EH (cell line): Measurements from ENCODE around the gene OR56A4.
A peak's percentile ranks its signal among the peaks of the same experiment; 100 is the strongest.

ENCODE experiments used
- DNase-seq: peaks from one replicate; pipeline ENCODE4 v3.0.0-alpha.2; 2015; ENCODE audit warnings: low read depth

Gene OR56A4, protein sequence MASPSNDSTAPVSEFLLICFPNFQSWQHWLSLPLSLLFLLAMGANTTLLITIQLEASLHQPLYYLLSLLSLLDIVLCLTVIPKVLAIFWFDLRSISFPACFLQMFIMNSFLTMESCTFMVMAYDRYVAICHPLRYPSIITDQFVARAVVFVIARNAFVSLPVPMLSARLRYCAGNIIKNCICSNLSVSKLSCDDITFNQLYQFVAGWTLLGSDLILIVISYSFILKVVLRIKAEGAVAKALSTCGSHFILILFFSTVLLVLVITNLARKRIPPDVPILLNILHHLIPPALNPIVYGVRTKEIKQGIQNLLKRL

DNA sequence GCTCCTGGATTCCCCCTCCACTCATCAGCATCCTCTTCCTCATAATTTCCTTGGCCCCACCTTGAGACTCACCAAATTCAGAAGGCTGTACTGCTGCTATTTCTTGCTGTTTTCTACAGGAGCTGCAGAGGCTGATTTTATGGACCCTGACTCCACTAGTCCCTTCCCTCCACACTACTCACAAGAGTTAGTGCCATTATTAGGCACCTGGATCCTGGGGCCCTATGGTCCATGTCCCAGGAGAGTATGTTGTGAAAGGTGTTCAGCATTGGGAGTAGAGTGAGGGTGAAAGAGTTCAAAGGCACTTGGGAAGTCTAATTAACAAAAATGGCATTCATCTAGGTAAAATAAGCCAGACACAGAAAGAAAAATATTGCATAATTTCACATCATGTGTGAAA, at the start of gene OR56A4:
TSS of gene OR56A4 (minus strand) at position 101 of the 400 bp plus-strand sequence. CDS start 3,954 bp downstream, outside the sequence.
- no peak for DNase-seq

DNA sequence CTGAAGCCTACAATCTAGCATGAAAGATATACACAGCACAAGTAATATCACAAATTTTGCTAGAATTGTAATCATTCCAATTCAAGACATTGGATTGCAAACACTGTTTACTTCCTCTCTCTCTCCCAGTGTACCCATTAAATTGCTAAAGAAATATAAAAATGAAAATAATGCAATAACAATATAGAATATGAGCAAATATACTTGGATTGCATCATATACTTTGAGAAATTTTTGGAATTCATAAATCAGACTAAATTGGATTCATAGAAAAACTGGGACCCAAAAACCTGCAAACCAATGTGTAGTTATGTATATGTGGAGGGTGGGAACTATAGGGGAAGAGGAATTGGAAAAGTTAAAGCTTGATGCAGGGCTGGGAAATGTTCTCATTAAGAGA, 48.8 kb upstream of the OR56A4 start:
- DNase-seq = no peak

DNA sequence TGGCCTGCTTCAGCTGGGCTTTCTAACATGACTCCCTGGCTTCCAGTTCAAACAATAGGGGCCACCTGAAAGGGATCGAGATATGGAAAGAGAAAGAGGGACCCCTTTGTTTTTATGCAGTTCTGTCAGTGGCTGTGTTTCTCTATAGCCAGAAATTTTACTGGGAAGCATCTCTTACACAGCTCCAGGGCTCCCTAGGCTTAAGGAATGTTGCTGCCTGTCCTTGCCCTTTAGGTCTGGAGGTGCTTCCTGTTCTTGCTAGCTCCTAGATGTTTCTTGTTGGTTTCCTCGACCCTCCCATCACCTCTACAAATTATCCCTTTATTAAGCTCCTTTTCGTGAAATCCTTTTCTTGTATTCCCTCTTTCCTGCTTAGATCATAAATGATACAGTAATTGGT, 45.6 kb upstream of the OR56A4 start:
- DNase-seq = no peak

DNA sequence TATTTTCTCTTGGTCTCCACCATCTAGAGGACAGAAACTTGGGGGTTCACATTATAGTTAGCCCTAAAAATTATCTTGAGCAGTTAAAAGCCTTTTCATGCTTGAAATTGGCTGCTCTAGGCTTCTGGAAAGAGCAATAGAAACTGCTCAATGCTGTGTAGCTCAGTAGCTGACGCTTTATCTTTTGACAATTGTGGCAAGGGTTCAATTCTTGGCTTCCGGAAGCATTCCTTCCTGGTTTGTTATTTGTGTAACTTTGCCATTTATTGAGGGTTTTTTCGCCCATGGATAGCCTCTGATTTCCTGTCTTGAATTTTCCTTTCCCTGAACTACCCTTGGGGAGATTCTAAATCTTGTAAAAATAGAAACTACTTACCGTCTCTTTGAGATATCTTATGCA, 34.1 kb upstream of the OR56A4 start:
- no peak for DNase-seq

DNA sequence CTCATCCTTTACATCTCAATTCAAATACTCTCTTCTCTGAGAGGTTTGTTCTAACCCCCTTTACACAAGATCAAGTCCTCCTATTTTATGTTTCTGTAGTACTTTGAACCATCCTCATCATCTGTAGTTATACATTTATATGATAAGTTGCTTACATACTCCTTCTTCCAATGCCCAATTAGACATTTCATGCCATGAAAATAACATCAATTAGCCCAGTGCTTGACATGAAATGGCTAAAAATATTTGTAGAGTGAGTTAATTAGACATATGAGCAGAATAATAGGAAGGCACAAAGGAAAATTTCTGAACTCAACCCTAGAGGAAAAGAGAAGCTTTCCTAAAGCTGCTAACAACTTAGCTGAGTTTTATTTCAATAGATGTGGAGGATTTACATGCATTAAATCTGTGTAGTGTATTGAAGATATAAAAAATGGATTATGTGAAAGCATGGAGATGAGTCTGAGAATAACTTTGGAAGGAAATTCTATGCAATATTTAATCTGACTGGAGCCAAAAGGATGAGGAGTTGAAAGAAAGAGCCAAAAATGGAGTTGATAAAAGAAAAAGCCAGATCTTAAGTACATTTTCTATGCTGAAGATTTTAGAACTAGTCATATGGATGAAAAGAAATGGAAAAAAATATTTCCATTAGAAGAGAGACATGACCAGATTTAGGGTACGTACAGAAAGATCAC, 24.1 kb upstream of the OR56A4 start, which contains the start of gene OR56A1:
TSS of gene OR56A1 (minus strand) at position 51 of the 698 bp plus-strand sequence. CDS start 3,066 bp downstream, outside the sequence.
- no peak for DNase-seq

DNA sequence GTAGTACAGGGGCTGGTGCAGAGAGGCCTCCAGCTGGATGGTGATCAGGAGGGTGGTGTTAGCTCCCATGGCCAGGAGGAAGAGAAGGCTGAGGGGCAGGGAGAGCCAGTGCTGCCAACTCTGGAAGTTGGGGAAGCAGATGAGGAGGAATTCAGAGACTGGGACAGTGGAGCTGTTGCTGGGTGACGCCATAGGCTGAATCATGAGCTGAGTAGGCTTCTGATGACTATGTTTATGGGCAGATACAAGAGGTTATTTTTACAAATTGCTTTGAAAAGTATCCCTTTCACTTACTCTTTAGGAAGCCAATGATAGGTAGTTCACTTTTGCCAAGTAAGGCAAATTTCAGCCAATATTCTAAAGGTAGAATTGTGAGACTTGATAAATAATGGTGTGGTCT, 20.8 kb upstream of the OR56A4 start:
- peak; percentile 2 for DNase-seq

DNA sequence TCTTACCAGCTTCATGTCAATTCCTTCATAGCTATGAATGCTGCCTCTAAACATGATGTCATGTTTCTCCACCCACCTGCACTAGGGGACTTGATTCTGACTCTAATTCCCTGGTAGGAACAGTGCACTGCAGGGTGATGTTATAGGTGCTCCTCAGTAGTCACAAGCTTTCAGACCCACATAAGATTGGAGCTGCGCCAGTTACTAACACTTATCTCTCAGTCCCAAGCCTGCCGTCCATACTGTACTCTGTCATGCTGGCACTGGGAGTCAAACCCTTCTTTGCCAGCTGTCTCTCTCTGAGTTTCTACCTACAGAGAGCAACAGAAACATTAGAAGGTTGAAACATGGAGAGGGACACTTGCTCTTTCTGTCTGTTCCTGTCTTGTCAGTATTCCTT, 18.3 kb upstream of the OR56A4 start:
- no peak for DNase-seq

DNA sequence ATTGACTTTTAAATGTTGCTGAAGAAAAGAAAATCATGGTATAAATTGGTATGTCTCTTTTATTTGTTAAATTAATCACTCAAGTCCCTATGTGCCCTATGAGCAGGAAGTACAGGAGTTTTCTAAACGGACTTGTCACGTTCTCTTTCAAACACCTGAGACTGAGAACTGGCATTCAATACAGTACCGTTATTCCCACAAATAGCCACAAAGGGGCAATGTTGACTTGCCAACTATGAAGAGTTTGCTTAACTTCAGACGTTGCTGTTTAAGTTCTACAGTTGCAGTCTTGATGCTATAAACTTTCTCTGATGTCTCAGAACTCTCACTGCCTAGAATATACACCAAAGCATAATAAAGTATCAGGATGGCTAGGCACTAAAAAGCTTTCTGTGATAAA, 16.2 kb upstream of the OR56A4 start:
- peak; percentile 34 for DNase-seq

DNA sequence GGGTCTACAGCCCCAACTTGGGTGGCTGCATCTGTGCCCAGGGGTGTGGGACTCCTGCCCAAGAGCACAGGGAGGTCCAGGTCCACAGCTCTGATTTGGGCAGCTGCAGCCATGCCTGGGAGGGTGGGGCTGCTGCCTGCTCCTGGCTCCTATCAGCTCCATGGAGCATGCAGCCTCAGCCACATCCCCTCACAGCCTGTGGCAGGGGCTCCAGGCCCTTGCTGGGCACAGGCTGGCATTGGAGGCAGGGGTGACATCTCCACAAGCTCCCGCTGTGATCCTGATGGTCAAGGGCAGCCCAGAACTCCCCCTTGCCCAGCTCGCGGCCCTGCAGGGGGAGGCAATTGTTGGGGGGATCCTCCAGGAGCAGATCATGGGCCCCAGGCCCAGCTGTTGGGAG, 6.3 kb upstream of the OR56A4 start:
- no peak for DNase-seq

DNA sequence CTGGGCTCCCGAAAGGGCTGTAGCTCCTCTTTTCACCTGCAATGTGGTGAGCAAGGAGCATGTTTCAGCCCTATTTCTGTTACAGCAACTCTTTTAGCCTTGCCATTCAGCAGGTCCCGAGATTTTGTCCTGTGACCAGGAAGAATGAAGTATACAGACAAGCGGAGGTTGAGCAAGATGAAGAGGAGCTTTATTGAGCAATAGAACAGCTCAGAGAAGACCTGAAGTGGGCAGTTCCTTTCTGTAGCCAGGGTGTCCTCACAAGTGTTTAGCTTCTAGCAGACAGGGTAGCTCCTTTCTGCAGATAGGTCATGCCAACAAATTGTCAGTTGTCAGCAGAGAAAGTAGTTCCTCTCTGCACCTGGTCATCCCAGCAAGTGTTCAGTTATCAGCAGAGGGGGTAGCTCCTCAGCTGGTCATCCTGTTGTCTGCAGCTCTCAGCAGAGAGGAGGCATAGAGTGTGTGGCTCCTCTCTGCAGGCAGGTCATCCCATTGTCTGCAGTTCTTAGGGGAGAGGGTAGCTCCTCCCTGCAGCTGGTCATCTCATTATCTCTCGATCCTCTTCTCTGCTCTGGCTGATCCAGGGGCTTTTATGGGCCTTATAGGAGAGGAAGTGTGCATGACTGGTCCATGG, 5.4 kb upstream of the OR56A4 start:
- no peak for DNase-seq

DNA sequence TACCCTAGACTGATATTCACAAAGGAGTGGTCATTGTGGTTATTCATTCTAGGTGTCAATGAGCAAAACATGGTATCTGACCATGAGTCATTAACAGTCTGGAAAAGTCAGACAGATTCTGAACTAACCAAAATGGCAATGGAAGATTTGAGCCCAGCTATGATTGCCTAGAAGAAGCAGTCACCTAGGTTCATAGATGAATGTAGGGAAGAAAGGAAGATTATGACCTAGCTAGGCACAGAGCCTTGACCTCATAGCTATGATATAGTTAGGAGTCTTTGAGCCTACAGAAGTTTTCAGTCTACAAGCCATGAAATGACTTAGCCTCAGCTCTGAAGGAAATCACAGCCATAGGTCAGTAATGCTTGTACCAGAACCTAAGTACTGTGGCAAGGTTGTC, 351 bp downstream of the OR56A4 start:
- no peak for DNase-seq

DNA sequence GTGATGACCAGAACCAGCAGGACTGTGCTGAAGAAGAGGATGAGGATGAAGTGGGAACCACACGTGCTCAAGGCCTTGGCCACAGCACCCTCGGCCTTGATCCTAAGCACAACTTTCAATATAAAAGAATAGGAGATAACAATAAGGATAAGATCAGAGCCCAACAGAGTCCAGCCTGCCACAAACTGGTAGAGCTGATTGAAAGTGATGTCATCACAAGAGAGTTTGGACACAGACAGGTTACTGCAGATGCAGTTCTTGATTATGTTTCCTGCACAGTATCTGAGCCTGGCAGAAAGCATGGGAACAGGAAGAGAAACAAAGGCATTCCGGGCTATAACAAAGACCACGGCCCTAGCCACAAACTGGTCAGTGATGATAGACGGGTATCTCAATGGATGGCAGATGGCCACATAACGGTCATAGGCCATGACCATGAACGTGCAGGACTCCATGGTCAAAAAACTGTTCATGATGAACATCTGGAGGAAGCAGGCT, 4.5 kb downstream of the OR56A4 start:
- no peak for DNase-seq

DNA sequence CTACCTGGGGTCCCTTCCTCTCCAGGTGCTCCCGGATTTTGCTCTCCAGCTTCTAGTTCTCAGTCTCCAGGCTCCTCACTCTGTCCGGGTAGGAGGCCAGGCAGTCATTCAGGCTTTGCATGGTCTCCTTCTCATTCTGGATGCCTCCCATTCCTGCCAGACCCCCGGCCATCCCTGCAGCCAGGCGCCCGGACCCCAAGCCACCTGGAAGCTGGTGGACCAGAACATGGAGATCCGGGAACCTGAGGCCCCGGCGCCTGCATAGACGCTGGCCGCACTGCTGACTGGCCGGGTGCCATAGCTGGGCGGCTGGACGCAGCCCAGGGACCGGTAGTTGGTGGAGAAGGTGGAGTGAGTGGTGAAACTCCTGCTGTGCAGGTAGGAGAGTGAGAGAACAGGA, 12.0 kb downstream of the OR56A4 start:
- DNase-seq = no peak

DNA sequence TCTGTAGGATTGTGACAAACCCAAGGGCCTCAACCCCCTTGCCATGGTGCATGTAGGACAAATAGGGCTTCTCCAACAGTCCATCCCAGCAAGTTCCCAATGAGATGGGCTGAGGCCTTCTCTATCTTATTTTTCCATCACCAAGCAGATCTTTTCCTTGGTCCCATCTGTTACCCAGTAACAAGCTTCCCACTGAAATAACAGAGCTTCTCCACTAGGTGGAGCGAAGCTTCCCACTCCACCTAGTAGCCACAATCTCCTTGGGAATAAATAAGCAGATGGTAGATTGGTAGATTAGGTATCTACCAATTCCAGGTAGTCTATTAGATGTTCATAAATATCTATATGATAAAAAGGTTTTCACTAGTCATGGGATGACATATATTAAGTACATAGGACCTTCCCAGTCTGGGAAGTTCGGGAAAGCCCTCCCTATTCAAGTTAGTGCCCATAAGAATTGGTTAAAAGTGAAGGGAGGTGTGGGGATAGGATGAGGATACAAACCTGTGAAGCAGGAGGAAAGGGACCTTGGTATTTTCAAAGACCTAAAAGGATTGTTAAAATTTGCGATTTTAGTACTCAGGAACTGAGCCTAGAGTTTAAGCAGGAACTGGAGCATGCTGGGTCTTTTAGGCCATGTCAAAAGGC, 14.0 kb downstream of the OR56A4 start:
- peak; percentile 13 for DNase-seq

DNA sequence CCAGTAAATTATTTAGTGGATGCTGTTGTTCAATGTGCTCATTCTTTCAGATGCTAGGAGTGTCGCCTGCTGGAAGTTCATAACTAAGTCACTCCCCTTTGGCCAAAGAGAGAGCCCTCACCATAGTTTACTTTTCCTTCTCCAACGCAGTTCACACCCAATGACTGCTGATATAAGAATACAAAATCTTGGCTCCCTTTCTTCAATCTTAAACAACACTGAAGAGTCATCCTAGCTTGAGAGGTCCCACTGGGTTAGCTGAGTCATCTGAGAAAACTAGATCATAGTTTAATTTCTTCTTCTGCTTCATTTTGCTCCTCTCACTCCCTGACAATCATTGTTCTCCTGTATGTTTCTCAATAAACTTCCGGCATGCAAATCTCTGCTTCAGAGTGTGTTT, 14.6 kb downstream of the OR56A4 start:
- no peak for DNase-seq

DNA sequence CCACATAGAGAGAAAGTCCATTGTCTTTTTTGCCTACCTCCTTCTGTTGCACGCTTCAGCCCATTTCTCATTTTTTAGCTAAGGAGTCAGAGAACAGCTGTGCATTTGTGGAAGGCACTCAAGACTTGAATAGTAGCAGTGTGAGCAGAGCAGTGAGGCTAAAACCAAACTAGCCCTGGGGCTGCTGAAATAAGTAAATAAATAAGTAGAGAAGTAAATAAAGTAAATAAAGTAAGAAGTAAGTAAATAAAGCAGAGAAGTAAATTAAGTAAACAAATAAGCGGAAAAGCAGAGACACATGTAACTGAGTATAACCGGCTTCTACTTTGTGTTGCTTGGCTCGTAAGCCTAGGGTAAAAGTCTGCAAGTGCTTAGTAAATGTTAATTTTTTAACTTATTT, 17.5 kb downstream of the OR56A4 start:
- DNase-seq = no peak

DNA sequence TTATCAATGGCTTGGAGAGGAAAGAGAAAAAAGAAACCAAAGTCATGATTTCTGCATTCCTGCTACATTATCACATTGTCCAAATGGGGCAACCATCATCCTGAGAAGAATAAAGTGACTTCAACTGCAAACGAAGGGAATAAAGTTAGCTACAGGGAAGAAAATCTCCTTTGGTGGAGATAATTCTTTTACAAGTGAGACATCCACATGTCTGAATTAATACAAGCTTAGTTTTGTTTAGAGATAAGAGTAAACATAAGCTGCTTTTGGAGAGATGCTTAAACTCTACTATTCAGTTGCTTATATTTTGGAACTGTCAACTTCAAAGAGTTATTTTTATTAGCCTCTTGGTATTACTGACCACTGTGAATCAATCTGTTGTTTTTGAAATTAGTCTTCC, 19.9 kb downstream of the OR56A4 start, which contains the start of gene OR52L1:
TSS of gene OR52L1 (minus strand) at position 101 of the 400 bp plus-strand sequence. CDS start at position 46, 55 bp downstream.
- no peak for DNase-seq

DNA sequence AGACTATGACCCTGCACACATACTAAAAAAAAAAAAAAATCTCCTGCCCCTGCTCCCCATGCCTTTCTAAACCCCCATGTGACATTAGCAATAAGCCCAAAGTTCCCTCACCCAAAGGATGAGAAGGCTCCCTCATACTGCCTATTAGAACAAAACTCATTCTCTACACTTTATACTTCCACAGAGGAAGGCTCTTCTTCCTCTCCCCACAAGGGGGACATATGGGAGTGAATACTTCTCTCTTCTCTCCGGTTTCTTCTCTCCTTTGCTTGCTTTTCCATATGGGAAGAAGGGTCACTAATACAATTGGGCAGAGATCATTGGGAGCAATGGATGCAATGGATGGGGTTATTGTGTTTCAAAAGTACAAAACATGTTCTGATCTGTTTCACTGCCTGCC, 23.3 kb downstream of the OR56A4 start:
- DNase-seq = no peak

DNA sequence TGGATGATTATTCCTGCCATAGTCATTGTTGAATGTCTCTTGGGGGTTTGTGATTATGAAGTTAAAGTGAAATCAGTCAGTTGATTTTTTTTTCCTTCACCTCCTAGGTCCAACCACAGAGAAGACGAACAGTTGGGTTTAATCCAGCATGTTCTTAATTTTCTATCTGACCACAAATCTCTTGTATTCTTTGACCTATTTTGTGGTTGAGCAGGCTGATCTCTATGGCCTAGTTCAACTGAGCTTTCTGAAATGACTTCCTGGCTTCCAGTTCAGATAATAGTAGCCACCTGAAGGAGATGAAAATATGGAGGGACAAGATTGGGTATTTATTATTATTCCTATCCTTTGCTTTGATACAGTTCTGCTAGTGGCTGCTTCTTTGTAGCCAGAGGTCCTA, 33.2 kb downstream of the OR56A4 start:
- DNase-seq = no peak

DNA sequence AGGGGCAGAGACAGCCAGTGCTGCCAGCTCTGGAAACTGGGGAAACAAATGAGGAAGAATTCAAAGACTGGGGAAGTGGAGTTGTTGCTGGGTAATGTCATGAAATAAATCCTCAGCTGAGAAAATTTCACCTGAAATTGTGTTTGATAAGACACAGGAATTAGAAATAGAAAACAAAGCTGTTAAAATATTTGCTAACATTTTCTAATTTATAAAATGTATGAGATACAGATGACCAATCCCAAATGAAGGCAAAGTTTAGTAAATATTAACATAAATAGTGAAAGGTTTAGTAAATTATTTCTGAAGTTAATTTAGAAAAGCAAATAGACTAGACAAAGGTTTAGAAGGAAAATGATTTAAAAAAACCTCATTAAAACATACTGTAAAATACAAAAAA, 38.4 kb downstream of the OR56A4 start, which contains the start of gene OR56A5:
TSS of gene OR56A5 (minus strand) at position 101 of the 400 bp plus-strand sequence. CDS start at position 101, 0 bp downstream.
- DNase-seq = no peak

DNA sequence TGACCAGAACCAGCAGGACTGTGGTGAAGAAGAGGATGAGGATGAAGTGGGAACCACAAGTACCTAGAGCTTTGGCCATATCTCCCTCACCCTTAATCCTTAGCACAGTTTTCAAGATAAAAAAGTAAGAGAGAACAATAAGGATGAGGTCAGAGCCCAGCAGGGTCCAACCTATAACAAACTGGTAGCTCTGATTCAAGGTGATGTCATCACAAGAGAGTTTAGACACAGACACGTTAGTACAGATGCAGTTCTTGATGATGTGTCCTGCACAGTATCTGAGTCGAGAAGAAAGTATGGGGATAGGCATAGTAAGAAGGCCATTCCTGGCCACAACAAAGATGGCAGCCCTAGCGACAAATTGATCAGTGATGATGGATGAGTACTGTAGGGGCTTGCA, 39.0 kb downstream of the OR56A4 start:
- DNase-seq = no peak

DNA sequence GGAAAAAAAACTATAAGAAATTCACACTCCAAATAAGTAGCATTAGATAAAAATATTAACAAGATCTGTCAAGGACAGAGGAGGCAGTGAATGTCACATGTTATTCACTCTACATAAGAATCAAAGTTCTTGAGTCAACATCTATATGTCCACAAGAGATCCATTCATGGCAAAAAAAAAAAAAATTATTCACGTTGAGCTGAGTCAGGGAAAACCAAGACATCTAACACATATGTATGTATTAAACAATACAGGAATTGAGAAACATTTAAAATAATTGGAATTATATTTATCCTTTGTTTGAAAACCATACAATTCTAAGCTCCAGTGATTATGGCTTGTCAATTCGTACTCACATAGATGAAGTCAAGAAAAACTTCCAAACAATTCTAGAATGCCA, 39.8 kb downstream of the OR56A4 start:
- DNase-seq = no peak
